Smooth muscle cell (in vitro differentiated cells): ENCODE data around the gene THUMPD2. TPM values are rescaled to one million over a fixed set of nuclear protein-coding genes. Genes with fewer than 3 reads are reported as not detected.
A peak's percentile ranks its signal among the peaks of the same experiment; 100 is the strongest.

Experiments
- DNase-seq: peaks from one replicate; lab custom pipeline; 2025; ENCODE audit not compliant: unreplicated experiment; lab: John Stamatoyannopoulos, UW
- H2AFZ ChIP-seq: fragments of 200-600 bp; sonication (generic); 2 replicates; pipeline ENCODE4 v1.6.0; 2016; ENCODE audit warnings: antibody characterized with exemption, low read depth, mild to moderate bottlenecking
- H3F3A ChIP-seq: fragments of 200-600 bp; sonication (generic); 2 replicates; pipeline ENCODE4 v1.6.0; 2017; ENCODE audit warnings: antibody characterized with exemption, low read depth
- H3K27ac ChIP-seq: fragments of 200-600 bp; sonication (generic); 2 replicates; pipeline ENCODE4 v1.5.1; 2016; ENCODE audit warnings: low read depth, mild to moderate bottlenecking
- H3K27me3 ChIP-seq: fragments of 200-600 bp; sonication (generic); 2 replicates; pipeline ENCODE4 v1.6.1; 2016; ENCODE audit warnings: low read depth, mild to moderate bottlenecking
- H3K36me3 ChIP-seq: fragments of 200-600 bp; sonication (generic); 2 replicates; pipeline ENCODE4 v1.5.1; 2016; ENCODE audit warnings: low read depth
- H3K4me1 ChIP-seq: fragments of 200-600 bp; sonication (generic); 2 replicates; pipeline ENCODE4 v1.5.1; 2016; ENCODE audit warnings: low read depth
- H3K4me2 ChIP-seq: fragments of 200-600 bp; sonication (generic); 2 replicates; pipeline ENCODE4 v1.6.0; 2016; ENCODE audit warnings: mild to moderate bottlenecking
- H3K4me3 ChIP-seq: fragments of 200-600 bp; sonication (generic); 2 replicates; pipeline ENCODE4 v1.5.1; 2016; ENCODE audit warnings: mild to moderate bottlenecking
- H3K79me2 ChIP-seq: fragments of 200-600 bp; sonication (generic); 2 replicates; pipeline ENCODE4 v1.6.0; 2016; ENCODE audit warnings: low read depth, mild to moderate bottlenecking
- H3K9ac ChIP-seq: fragments of 200-600 bp; sonication (generic); 2 replicates; pipeline ENCODE4 v1.6.0; 2016; ENCODE audit warnings: low read depth
- H3K9me3 ChIP-seq: fragments of 200-600 bp; sonication (generic); replicated peaks from 2 replicates; pipeline ENCODE4 v1.5.1; 2016; ENCODE audit warnings: low read depth
- H4K20me1 ChIP-seq: fragments of 200-600 bp; sonication (generic); 2 replicates; pipeline ENCODE4 v1.6.0; 2016; ENCODE audit warnings: low read depth
- CTCF ChIP-seq: fragments of 200-600 bp; sonication (generic); IDR thresholded peaks from 2 replicates; pipeline ENCODE4 v1.5.1; 2017; ENCODE audit warnings: borderline replicate concordance, mild to moderate bottlenecking, antibody characterized with exemption; ENCODE audit not compliant: insufficient read depth, poor library complexity, severe bottlenecking
- WGBS: methylation state at CpG from one replicate; pipeline ENCODE4 v1.1.7; 2016; ENCODE audit warnings: low lambda C conversion rate; 5-methylcytosine and 5-hydroxymethylcytosine counted together
- polyA plus RNA-seq: library from polyadenylated mRNA; unstranded; fragments of >200 nt; fragmentation: Nextera tagmentation; extraction: Ambion mirVana; gene quantifications from 2 replicates; pipeline ENCODE4 v1.2.1, GENCODE V29; 2016
- total RNA-seq: library from RNA; depleted of rRNA; stranded (reverse); fragments of >200 nt; gene quantifications from 2 replicates; pipeline ENCODE4 v1.2.3, GENCODE V29; 2014

Gene THUMPD2
- total and polyA plus RNA-seq, 2 experiments from 2014 or later: 14.5 to 18.6 TPM

DNA sequence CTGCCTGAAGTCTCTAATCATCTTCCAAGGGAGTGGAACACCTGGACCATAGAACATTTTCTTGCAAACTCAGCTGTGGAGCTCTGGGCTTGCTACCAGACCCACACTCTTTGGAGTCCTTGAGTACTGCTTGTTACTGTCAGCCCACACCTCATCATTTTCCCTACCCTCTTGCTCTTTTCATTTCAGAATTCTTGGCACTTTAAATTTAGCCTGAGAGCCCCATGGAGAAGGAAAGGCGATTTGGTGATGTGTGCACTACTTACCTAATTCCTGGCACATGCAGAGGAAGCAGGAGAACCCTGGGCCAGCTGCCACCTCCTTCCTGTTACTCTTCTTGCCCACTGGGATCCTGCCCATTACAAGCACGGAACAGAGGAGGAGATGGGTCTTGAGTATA lies 81.6 kb downstream of the THUMPD2 start:
- H3K36me3 ChIP-seq: peaks cover 18% of the 10 kb centered on the region
- peaks cover 15% of the 10 kb centered on the region for H3K4me1 ChIP-seq
- H3K27ac ChIP-seq: no peak overlapping the region
- 93% methylated on average over 2 of the region's 2 CpGs for WGBS
- no peak for DNase-seq
- H3K4me2 ChIP-seq: no peak overlapping the region
- no peak overlapping the region for H3K4me3 ChIP-seq
- no peaks in the 10 kb centered on the region for H3K27me3 ChIP-seq
- peaks cover 23% of the 10 kb centered on the region for H3F3A ChIP-seq
- peaks cover 7% of the 10 kb centered on the region for H3K79me2 ChIP-seq
- no peak for TF ChIP-seq CTCF
- H2AFZ ChIP-seq: no peak overlapping the region
- no peaks in the 10 kb centered on the region for H4K20me1 ChIP-seq
- peaks cover 22% of the 10 kb centered on the region for H3K9me3 ChIP-seq
- H3K9ac ChIP-seq: no peak overlapping the region

DNA sequence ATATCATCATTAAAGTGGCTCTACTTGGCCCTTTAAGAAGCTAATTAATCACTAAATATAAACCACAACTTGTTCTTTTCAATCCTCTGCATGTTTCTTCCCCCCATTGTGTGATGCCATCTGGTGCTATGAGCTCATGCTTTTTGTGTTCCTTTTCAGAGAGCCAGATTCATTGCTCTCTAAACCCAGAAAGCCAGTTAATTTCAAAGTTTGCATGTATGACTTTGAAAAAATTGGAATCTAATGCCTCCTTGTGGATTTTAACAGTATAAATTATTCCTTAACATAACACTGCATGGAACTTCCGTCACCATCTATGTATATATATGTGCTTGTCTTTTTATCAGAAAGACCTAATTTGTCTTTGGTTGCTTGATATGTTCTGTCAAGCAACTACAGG lies 82.2 kb downstream of the THUMPD2 start:
- Histone ChIP-seq H4K20me1 (no peaks in the 10 kb centered on the region), H3K27me3 (no peaks in the 10 kb centered on the region), H3K27ac (peak overlapping the region; percentile 73), H2AFZ (no peak overlapping the region), H3K9me3 (peaks cover 17% of the 10 kb centered on the region), H3K4me3 (no peak overlapping the region), H3K9ac (no peak overlapping the region), H3K79me2 (peaks cover 7% of the 10 kb centered on the region), H3K36me3 (peaks cover 12% of the 10 kb centered on the region), H3F3A (peaks cover 23% of the 10 kb centered on the region), H3K4me2 (peak overlapping the region; percentile 70), H3K4me1 (peaks cover 15% of the 10 kb centered on the region)
- WGBS: 83% methylated on average over 1 of the region's 1 CpG
- peak; percentile 40 for TF ChIP-seq CTCF
- DNase-seq: no peak

DNA sequence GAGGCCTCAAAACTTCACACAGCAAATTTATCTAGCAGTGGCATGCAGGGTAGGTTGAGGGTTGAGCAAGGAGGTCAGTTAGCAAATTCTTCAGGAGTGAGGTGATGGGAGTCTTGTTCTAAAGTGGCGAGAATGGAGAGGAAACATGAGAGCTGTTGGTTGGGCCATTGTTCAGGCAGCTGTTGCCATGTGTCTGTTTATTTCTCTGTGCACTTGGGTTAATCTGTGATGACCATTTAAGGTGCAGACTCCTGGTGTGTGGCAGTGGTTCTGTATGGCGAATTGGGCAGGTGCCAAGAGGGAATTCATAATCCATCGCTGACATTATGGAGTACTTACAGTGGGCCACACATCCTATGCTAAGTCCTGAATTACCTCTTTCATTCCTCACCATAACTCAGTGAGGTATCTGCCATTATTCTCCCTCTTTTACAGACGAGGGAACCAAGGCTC lies 82.9 kb downstream of the THUMPD2 start:
- Histone ChIP-seq H3K4me1 (peaks cover 15% of the 10 kb centered on the region), H3K27ac (peak overlapping the region; percentile 73), H3F3A (peaks cover 23% of the 10 kb centered on the region), H3K4me2 (peak overlapping the region; percentile 70), H3K9ac (peak overlapping the region; percentile 21), H3K36me3 (peaks cover 5% of the 10 kb centered on the region), H4K20me1 (no peaks in the 10 kb centered on the region), H2AFZ (no peak overlapping the region), H3K27me3 (no peaks in the 10 kb centered on the region), H3K79me2 (peaks cover 7% of the 10 kb centered on the region), H3K4me3 (no peak overlapping the region), H3K9me3 (peaks cover 10% of the 10 kb centered on the region)
- WGBS: 75% methylated on average over 4 of the region's 4 CpGs
- DNase-seq: no peak
- no peak for TF ChIP-seq CTCF

DNA sequence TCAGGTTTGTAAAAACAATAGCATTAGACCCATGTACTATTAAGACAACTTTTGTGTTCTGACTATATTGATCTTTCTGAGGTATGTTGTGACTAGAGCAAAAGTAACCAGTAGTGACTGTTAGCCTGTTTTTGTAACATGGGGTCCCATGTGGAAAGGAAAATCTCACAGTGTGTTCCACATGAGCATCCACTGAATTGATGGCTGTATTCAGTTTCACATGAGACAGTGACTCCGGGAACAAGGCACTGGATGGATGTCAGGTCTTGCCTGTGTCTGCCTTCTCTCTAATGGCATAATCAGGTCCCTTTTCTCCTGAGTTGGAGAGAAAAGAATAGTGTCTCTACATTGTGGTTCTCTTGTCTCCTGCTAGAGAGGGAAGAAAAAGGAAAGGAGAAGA lies 85.8 kb downstream of the THUMPD2 start:
- H4K20me1 ChIP-seq: no peaks in the 10 kb centered on the region
- no peaks in the 10 kb centered on the region for H3K27me3 ChIP-seq
- WGBS: 76% methylated on average over 1 of the region's 1 CpG
- H3K79me2 ChIP-seq: no peaks in the 10 kb centered on the region
- no peaks in the 10 kb centered on the region for H3K36me3 ChIP-seq
- H3K4me2 ChIP-seq: no peak overlapping the region
- H3K4me1 ChIP-seq: peaks cover 15% of the 10 kb centered on the region
- no peak for DNase-seq
- no peak overlapping the region for H3K27ac ChIP-seq
- peaks cover 23% of the 10 kb centered on the region for H3F3A ChIP-seq
- H2AFZ ChIP-seq: no peak overlapping the region
- H3K9me3 ChIP-seq: no peaks in the 10 kb centered on the region
- no peak overlapping the region for H3K9ac ChIP-seq
- no peak overlapping the region for H3K4me3 ChIP-seq
- TF ChIP-seq CTCF: no peak
